Bone marrow (tissue), 2 donors: ENCODE data around the gene ZFYVE16.
"Not testable (repeated sequence)": the region's sequence is repeated elsewhere in the genome, so short reads cannot be mapped to it uniquely, and the experiment has no call there.

Experiments
- DNase-seq, 2 donors: peaks; one replicate each; lab custom pipeline; 2025; lab: John Stamatoyannopoulos, UW

The ZFYVE16 gene

DNA sequence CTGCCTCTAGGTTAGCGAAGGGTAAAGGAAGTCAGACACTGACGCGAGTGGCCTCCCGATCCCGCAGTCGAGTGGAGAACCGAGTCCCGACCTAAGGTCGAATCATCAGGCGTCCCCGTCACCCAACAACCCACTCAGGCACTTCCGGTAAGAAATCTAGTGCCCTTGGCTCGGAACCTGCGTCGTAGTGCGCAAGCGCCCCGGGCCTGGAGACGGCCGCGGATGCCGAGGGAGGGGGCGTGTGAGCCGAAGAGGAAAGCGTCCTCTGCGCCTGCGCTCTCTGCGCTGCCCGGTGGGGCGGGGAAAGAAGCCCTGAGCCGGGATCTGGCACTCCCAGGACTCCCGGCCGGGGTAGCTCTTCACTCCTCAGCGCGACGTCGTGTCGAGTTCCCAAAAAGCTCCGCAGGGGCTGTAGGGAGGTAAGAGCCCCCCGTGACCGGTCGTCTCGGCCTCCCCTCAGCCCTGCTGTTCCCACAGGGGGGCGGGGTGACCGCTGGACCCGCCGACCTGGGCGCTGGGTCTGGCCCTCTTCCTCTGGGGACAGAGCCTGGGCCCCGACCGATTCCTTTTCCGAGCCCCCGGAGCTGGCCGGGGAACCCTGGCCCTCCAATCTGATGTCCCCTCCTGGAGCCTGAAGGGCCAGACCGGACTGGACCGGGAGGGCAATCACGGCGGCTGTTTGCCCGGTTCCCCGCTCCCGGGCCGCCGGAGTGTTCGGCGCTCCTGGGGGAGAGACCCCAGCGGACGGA lies at the start of gene ZFYVE16:
ZFYVE16 (plus strand) TSS at position 330 of the 749 bp plus-strand sequence. CDS start 26,084 bp downstream, outside the sequence.
- peak; percentile 95 to 98 for DNase-seq

DNA sequence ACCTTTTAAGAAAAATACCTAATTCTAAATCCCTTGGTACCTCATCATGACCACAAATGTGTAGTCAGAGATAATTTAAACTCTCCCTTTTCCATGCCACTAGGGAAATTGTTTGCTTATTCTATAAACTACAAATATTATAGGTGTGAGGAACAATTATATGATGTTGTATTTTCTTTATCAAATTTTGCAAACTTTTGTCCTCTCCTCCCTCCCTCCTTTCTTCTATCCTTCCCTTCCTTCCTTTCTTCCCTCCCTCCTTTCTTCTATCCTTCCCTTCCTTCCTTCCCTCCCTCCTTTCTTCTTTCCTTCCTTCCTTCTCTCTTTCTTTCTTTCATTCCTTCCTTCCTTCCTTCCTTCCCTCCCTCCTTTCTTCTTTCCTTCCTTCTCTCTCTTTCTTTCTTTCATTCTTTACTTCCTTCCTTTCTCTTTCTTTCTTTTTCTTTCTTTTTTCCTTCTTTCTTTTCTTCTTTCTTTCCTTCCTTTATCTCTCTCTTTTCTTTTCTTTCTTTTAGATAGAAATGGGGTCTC lies 46.9 kb upstream of the ZFYVE16 start:
- DNase-seq, result no peak

DNA sequence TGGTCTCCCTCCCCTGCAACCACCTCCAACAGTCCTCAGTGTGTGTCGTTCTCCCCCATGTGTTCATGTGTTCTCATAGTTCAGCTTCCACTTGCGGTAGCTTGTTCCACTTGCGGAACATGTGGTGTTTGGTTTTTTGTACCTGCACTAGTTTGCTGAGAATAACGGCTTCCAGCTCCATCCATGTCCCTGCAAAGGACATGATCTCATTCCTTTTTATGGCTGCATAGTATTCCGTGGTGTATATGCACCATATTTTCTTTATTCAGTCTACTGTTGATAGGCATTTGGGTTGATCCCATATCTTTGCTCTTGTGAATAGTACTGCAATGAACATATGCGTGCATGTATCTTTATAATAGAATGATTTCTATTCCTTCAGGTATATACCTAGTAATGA lies 43.0 kb upstream of the ZFYVE16 start:
- no peak for DNase-seq

DNA sequence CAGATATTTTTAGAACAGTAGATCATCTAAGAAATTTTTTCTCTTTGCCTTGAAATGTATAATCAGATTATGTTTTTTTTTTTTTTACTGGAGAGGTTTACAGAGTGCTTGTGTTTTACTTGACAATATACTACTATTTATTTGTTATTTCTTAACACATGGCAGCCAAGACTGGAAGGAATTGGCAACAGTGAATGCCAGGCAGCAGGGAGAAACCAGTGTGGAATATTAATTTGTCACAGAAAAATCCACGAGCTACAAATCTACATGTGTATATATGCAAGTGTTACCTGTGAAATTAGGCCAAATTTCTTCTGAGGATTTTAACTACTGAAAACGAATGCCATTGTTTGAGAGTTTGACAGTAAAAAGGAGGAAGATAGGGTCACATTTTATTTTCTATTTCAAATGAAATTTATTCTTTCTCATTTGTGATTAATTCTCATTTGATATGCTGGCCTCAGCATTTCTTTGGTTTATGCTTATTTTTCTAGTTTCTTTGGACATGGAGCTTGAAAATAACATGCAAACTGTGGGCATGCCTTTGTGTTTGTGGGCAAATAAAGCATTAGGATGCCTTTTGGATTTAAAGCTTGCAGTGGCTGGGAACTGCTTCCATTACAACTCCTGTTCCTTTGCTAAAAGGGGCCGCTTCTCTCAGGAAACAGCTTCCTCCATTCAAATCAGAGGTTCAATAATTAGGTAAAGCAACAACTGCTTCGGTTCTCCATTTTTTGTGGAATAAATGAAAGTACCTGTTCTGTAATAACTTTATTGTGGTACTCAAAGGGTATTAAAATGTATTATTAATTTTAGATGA lies 39.0 kb upstream of the ZFYVE16 start:
- no peak for DNase-seq

DNA sequence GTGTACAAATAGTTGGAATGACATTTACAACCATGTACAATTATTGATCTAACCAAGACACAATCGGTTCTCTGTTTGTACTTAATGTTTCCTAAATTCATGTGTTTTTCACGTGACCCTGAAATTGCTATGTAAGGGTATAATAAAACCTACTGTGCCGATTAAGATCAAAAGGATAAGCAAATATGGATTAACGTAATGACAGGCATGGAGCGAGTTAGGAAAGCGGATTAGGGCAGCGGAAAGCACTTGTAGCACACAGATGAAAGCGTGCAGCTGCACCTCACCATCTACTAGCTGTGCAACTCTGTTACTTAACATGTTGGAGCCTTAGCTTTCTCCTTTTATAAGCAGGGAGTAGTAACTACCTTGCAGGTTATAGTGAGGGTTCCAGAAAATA lies 38.3 kb upstream of the ZFYVE16 start:
- no peak for DNase-seq

DNA sequence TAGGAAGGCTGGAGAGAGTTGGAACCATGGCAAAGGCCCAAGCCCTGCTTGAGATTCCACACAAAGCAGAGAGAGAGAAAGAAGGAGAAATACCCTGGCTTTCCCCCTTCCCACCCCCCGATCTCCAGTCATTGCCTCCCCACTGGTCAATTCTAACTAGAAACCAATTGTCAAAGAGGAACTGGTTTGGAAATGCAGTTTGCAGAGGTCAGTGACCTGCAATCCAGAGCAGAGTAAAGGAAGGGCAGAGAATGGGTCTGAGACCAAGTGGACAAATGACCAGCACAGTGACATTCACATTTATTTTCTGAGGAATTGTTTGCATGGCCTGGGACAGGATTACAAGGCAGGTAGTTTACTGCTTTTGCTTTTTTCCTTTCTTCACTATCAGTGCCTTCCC lies 37.5 kb upstream of the ZFYVE16 start:
- DNase-seq, result no peak

DNA sequence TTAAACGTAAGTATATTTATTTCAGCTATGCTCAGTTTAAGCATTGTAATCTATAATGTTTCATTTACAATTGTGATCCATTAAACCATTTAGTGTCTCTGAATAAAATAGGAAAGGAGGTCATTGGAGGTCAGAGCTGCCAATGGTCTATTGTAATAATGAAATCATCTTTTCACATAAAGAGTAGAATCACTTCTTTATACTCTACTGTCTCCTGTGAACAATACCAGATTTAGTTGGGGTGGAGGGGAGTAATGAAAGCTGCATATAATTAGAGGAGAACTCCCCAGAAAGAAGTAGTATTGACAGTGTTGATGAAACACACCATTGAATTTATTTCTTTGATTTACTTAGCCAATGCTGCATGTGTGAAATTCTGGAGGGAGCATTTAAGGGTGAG lies 35.1 kb upstream of the ZFYVE16 start:
- DNase-seq, result no peak

DNA sequence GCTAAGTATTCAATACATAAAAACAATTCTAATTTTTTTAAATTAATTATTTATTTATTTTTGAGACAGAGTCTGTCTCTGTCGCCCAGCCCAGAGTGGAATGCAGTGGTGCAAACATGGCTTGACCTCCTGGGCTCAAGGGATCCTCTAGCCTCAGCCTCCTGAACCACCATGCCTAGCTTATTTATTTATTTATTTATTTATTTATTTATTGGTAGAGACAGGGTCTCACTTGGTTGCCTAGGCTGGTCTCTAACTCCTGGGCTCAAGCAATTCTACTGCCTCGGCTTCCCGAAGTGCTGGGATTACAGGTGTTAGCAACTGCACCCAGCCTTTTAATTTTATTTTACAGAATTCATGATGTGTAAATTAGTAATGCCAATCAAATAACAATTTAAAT lies 33.7 kb upstream of the ZFYVE16 start:
- no peak for DNase-seq

DNA sequence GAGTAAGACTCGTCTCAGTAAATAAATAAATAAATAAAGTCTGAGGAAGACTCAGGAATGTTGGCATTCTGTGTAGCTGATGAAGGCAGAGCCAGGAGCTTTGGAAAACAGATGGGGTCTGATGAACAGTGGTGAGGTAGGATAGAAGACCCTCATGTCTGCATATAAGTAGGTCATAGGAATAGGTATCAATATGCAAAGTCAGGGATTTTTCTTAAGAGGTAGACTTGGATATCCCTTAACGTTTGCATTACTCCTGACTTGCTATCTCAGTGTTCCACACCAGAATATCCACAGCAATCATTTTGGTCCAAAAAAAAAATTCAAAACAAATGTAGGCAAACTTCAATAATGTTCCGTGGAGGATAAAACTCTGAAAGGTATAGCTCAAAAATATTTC lies 31.3 kb upstream of the ZFYVE16 start:
- DNase-seq, result no peak

DNA sequence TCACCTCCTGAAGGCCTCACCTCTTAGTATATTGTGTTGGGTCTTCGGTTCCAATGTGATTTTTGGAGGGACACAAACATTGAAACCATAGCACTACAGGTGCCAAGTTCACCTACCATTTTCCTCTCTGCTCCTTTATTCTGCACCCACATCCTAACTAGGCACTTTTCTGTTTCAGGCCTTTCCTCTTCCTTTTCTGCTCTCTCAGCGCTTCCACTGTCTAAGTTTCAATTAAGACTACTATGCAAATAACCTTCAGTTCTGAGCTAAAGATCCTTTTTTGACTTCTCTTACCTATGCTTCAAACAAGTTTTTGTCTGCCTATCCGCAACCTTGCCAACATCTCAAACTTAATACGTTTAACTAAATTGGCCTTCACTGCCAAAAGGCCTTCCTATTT lies 25.4 kb upstream of the ZFYVE16 start:
- no peak for DNase-seq

DNA sequence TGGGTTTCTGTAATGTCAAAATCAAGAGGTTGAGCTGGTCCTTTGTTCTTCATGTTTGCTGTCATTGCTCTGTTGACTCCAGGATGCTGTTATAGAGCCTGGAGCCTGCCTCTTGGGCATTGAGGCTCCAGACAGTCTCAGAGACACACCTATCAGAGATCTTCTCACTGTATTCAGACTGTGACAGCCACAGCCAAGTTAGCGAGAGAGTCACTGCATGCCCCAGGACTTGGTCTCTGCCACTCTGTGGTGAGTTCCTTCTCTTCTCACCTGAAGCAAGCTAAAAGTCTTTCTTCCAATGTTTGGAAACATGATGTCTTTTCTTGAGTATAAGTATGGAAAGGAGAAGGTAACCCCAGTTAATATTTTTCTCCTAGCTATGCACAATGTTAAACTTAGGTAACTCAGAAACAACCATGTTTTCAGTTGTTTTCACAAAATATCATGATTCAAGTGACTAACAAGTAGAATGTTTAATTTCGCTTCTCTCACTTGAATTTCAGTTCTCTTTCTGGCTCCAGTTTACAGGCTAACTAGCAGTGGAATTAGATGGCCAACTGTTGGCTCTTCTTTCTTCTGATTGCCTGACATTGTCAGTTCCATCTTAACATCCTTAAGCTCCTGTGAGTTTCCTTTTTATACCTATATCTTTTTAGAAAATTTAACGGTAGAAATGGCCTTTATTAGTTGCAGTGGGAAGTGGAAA lies 20.6 kb upstream of the ZFYVE16 start:
- no peak for DNase-seq

DNA sequence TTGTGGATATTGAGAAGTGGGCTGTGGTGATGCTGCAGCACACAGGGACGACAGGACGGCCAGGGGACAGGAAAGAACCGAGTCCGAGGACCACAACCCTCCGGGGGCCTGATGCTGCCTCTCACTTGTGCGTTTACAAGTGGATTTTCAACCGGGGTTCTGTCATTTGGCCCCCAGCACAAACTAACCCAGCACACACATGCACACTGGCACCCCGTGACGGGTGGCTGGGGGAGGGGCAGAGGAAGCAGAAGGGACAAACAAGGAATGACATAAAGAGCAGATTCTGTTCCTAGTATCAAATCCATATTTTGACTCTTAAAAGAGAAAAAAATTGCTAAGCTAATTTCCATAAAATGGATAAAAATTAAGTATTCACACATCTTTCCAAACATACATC lies 18.3 kb upstream of the ZFYVE16 start:
- DNase-seq, result no peak

DNA sequence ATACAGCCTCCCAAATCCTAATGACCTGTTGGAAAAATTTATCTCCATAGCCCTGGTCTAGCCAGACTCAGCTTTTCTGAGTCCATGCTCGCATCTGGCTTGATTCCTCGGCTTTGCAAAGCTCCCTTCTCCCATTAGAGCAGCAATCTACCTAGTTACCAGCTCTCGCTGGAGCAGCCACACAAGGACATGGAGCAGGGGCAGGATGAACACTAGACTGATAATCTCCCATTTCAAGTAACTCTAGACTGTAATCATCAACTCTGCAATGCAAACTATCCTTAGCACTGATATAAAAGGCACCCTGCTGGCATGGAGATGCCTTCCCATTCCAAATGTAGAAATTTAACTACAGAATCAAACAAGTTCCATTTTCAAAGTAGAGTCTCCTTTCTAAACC lies 17.5 kb upstream of the ZFYVE16 start:
- DNase-seq, result not testable (repeated sequence)

DNA sequence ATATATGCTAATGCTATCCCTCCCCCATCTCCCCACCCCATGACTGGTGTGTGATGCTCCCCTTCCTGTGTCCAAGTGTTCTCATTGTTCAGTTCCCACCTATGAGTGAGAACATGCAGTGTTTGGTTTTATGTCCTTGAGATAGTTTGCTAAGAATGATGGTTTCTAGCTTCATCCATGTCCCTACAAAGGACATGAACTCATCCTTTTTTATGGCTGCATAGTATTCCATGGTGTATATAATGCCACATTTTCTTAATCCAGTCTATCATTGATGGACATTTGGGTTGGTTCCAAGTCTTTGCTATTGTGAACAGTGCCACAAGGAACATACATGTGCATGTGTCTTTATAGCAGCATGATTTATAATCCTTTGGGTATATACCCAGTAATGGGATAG lies 16.6 kb upstream of the ZFYVE16 start:
- DNase-seq, result not testable (repeated sequence)

DNA sequence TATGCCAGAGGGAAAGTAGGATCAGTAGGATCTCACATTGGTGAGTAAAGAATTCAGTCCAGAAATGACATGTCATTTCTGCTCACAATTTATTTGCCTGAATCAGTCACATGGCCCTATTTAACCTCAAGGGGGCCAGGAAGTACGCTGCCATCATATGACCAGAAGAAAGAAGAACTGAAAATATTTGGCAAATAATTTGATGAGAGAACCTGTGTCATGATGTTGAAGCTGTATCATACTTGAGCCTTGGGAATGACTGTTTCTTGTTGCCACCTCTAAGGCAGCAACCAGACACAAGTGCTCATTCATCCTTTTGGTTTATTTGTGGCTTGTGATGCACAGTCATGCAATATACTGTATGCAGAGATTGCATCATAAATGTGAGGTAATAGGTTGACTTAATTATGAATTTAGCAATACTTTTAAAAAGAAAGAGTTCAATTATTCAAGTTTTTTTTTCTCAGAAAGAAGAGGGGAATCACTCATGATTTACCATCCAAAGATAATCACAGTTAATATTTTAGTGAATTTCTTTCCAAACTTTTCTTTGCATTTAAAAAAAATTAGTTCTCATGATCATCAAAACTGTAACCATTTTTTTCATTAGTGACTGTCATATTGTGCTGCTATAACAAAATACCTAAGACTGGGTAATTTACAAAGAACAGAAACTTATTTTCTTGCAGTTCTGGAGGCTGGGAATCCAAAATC lies 8.2 kb upstream of the ZFYVE16 start:
- no peak for DNase-seq

DNA sequence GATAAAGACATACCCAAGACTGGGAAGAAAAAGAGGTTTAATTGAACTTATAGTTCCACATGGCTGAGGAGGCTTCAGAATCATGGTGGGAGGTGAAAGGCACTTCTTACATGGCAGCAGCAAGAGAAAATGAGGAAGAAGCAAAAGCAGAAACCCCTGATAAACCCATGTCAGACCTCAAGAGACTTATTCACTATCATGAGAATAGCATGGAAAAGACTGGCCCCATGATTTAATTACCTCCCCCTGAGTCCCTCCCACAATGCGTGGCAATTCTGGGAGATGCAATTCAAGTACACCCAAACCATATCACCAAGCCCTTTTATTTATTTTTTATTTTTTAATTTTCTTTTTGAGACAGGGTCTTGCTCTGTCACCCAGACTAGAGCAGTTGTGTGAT lies 7.5 kb upstream of the ZFYVE16 start:
- not testable (repeated sequence) for DNase-seq

DNA sequence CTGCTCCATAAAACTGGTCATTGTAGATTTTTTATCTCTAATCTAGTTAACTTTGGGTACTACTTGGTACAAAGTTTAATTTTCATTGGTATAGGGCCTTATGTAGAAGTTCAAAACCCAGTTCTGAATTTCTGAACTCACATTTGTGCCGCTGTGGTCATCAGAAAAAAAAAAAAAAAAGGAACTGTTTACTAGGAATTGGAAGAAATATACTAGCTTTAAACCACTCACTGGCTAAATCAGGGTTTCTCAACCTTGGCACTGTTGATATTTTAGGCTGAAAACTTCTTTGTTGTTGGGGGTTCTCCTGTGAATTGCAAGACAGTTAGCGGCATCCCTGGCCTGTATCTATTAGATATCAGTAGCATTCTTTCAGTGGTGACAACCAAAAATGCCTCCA lies 4.1 kb upstream of the ZFYVE16 start:
- DNase-seq, result no peak

DNA sequence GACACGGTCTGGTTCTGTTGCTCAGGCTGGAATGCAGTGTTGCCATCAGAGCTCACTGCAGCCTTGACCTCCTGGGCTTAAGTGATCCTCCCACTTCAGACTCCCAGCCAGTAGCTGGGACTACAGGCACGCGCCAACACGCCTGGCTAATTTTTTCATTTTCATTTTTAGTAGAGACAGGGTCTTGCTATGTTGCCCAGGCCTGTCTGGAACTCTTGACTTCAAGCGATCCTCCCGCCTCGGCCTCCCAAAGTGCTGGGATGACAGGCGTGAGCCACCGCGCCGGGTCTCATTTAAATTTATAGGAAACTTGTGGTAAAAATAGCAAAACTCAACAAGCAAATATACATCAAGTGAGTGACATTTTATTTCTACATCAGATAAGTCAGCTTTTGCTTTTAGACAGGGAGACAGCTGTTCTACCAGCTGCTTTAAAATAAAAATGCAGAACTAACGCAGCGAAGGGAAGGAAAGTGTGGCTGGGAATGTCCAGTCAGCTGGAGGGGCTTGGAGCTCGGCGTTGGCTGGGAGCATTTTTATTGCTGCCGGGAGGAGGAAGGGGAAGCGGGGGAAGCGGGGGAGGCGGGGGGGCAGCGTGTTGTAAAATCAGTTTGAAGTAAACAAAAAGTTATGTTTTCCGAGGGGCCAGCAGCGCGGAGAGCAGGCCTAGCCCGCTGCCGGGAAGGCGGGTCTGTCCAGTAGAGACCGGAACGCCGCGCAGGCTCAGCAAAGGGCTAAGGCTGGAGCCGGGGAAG lies 707 bp upstream of the ZFYVE16 start:
- DNase-seq, result peak in 1 of 2 donors; percentile 81

DNA sequence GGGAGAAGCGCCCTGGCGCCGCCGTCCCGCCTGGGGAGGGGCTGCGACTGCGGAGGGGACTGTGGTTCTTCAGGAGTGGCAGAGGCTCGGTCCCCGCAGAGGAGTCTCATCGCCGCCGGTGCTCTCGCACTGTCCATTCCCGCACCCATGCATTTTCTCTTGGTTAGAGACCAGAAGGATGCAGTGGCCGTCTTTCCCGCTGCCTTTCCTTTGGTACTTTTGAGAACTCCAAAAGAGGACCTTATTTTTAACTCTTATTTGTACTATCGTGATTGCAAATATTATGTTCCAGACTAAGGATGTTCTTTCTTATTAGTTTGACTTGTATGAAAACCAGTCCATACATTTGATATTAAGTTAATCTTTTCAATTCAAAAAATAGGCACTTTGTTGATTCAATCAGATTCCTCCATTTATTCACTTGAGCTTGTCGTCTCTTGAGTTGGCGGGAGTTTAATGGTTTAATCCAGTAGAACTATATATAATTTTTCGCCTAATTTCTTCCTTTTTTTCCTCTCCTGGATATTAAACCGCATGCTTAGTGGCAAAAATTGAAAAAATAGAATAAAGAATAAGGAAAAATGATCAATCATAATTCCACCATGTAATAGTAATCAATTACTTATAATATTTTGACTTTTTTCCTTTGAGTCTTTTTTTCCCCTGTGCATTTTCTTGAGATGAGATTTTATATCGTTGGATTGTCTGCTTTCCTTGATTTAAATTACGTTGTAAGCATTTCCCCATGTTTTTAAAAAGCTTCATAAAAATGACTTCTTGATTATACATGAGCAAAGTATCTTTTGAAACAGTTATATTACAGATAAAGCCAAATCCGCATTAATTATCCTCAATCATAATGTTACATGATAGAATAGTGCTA lies 861 bp downstream of the ZFYVE16 start:
- no peak for DNase-seq

DNA sequence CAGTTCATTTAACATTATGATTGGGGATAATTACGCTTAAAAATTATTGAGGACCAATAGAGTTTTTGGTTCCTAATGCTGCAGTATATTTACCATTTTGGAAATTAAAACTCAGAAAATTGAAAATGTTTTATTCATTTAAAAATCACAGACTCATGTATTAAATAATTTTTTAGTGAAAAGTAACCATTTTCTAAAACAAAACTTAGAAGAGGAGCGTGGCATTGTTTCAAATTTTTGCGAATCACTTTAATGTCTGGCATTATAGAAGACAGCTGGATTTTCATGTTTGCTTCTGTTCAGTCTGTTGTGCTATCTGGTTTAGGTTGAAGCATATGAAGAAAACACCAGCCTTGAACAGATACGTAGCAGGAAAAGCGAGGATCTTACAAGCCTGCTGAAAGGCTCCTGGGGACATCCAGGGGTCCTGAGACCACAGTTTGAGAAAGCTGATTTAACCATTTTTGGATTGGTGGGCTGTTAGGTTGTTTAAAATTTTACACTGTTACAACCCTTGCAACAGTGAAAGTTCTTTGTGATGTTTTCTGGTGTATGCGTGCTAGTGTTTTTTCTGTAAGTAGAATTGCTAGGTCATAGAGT lies 1.6 kb downstream of the ZFYVE16 start:
- DNase-seq, result no peak
